GM12878 (cell line): Measurements from ENCODE around the gene TRABD2A.

Experiments used
- BCL3 ChIP-seq: IDR thresholded peaks from 2 replicates; pipeline ENCODE4 v1.6.1; 2011; ENCODE audit warnings: borderline replicate concordance, low read depth, mild to moderate bottlenecking, moderate library complexity, low read length; ENCODE audit not compliant: insufficient read depth, poor library complexity, severe bottlenecking
- CEBPB ChIP-seq, 2 experiments: fragments of 150-350 bp in 1 of 2; IDR thresholded peaks; 2 replicates each; pipeline ENCODE4 v1.6.1; 2012 to 2014; ENCODE audit warnings: low read depth in 2 of 2, low read length in 2 of 2, borderline replicate concordance in 1 of 2, inconsistent platforms in 1 of 2
- CHD1 ChIP-seq: IDR thresholded peaks from 2 replicates; pipeline ENCODE4 v1.6.1; 2012; ENCODE audit warnings: low read depth, low read length, improper control_type of control experiment
- CTCF ChIP-seq, 3 experiments: IDR thresholded peaks in 2 of 3; conservative IDR thresholded peaks in 1 of 3; 2 replicates each; pipeline ENCODE4 v1.5.1; 2011; ENCODE audit warnings: low read depth in 3 of 3, low read length in 3 of 3, mild to moderate bottlenecking in 3 of 3, control low read depth in 2 of 3, moderate library complexity in 2 of 3, inconsistent platforms in 1 of 3, mixed read lengths in 1 of 3; ENCODE audit not compliant: control insufficient read depth in 2 of 3, insufficient read depth in 1 of 3; ENCODE audit errors: extremely low read depth in 1 of 3
- ETV6 ChIP-seq, 2 experiments: fragments of 450-650 bp in 1 of 2; IDR thresholded peaks in 1 of 2; conservative IDR thresholded peaks in 1 of 2; 2 replicates each; pipeline ENCODE4 v1.6.1; 2014; ENCODE audit warnings: antibody characterized with exemption in 1 of 2, borderline replicate concordance in 1 of 2, low read depth in 1 of 2, mild to moderate bottlenecking in 1 of 2, moderate library complexity in 1 of 2
- FOXM1 ChIP-seq: IDR thresholded peaks from 2 replicates; pipeline ENCODE4 v1.6.1; 2012; ENCODE audit warnings: low read depth, mild to moderate bottlenecking, inconsistent platforms, low read length, moderate library complexity
- MXI1 ChIP-seq: fragments of 150-350 bp; IDR thresholded peaks from 2 replicates; pipeline ENCODE4 v1.6.1; 2011; ENCODE audit warnings: low read depth, mild to moderate bottlenecking, inconsistent platforms, low read length, improper control_type of control experiment
- NFXL1 ChIP-seq: fragments of 450-650 bp; IDR thresholded peaks from 2 replicates; pipeline ENCODE4 v1.6.1; 2017; ENCODE audit warnings: antibody characterized with exemption, mild to moderate bottlenecking, borderline replicate concordance
- PBX3 ChIP-seq: IDR thresholded peaks from 2 replicates; pipeline ENCODE4 v1.6.1; 2011; ENCODE audit warnings: mild to moderate bottlenecking, low read depth, low read length, moderate library complexity; ENCODE audit not compliant: insufficient replicate concordance
- POLR2AphosphoS5 ChIP-seq: IDR thresholded peaks from 2 replicates; pipeline ENCODE4 v1.6.1; 2011; ENCODE audit warnings: mild to moderate bottlenecking, low read length, inconsistent platforms

GRCh38 chr2:84807063-84807485 lies 73.8 kb downstream of the TRABD2A start:
- TF ChIP-seq POLR2AphosphoS5 = no peak
- TF ChIP-seq CHD1 = no peak
- TF ChIP-seq NFXL1 = no peak
- TF ChIP-seq CEBPB (IDR thresholded peaks at IDR 0.05; ENCODE audit: borderline replicate concordance in 1 of 2, low read depth in 2 of 2, low read length in 2 of 2) = no peak
- no peak for TF ChIP-seq ETV6 (conservative IDR thresholded peaks at IDR 0.05 in 1 of 2, IDR thresholded peaks at IDR 0.05 in 1 of 2; ENCODE audit: borderline replicate concordance in 1 of 2, low read depth in 1 of 2)
- no peak for TF ChIP-seq PBX3
- no peak for TF ChIP-seq MXI1
- TF ChIP-seq BCL3 = no peak
- no peak for TF ChIP-seq CTCF (IDR thresholded peaks at IDR 0.05 in 2 of 3, conservative IDR thresholded peaks at IDR 0.05 in 1 of 3; ENCODE audit: control insufficient read depth in 2 of 3, extremely low read depth in 1 of 3, insufficient read depth in 1 of 3, low read depth in 3 of 3, low read length in 3 of 3)
- TF ChIP-seq FOXM1 = no peak
